GM12874 (cell line): ENCODE data around the gene FKBP8.

ENCODE experiments used
- CTCF ChIP-seq: IDR thresholded peaks from 2 replicates; pipeline ENCODE4 v1.5.1; 2011; ENCODE audit warnings: low read depth, mild to moderate bottlenecking, control low read depth, low read length, moderate library complexity; ENCODE audit not compliant: insufficient read depth

FKBP8 gene

GRCh38 chr19:18495204-18495911 lies 48.0 kb downstream of the FKBP8 start:
- no peak for TF ChIP-seq CTCF

GRCh38 chr19:18494267-18494607 lies 49.1 kb downstream of the FKBP8 start:
- no peak for TF ChIP-seq CTCF

GRCh38 chr19:18493440-18494266 lies 49.7 kb downstream of the FKBP8 start:
- no peak for TF ChIP-seq CTCF

GRCh38 chr19:18491995-18492953 lies 51.1 kb downstream of the FKBP8 start:
- no peak for TF ChIP-seq CTCF

- TF ChIP-seq CTCF = no peak
Measured at GRCh38 chr19:18490728-18491127, 52.6 kb downstream of the FKBP8 start.

- no peak for TF ChIP-seq CTCF
Measured at GRCh38 chr19:18489627-18490184, 53.7 kb downstream of the FKBP8 start.
